ENCODE data around the gene FAM228B.
"Not testable (repeated sequence)": the region's sequence is repeated elsewhere in the genome, so short reads cannot be mapped to it uniquely, and the experiment has no call there.

The FAM228B gene

GRCh38 chr2:24104110-24104650, 19.1 kb upstream of the FAM228B start:
- DNase-seq: no peak

GRCh38 chr2:24104906-24105305, 18.4 kb upstream of the FAM228B start:
- no peak for DNase-seq

- DNase-seq: no peak
Observed at GRCh38 chr2:24105816-24106215, 17.5 kb upstream of the FAM228B start.

GRCh38 chr2:24106786-24107185, 16.5 kb upstream of the FAM228B start:
- DNase-seq: no peak

GRCh38 chr2:24107336-24107735, 15.9 kb upstream of the FAM228B start:
- no peak for DNase-seq

- not testable (repeated sequence) for DNase-seq
Observed at GRCh38 chr2:24109431-24109830, 13.8 kb upstream of the FAM228B start.

GRCh38 chr2:24110660-24111303, 12.5 kb upstream of the FAM228B start:
- DNase-seq: no peak

GRCh38 chr2:24111407-24111901, 11.8 kb upstream of the FAM228B start:
- no peak for DNase-seq

GRCh38 chr2:24115057-24115456, 8.2 kb upstream of the FAM228B start:
- no peak for DNase-seq

GRCh38 chr2:24117902-24118301, 5.4 kb upstream of the FAM228B start:
- DNase-seq: no peak

- DNase-seq: no peak
Observed at GRCh38 chr2:24121066-24121465, 2.2 kb upstream of the FAM228B start.

GRCh38 chr2:24121469-24121868, 1.8 kb upstream of the FAM228B start:
- DNase-seq: no peak

GRCh38 chr2:24122366-24123194, 689 bp upstream of the FAM228B start:
- no peak for DNase-seq

GRCh38 chr2:24123922-24124580, 782 bp downstream of the FAM228B start:
- no peak for DNase-seq

- no peak for DNase-seq
Observed at GRCh38 chr2:24125956-24126355, 2.7 kb downstream of the FAM228B start.

- no peak for DNase-seq
Observed at GRCh38 chr2:24132543-24132942, 9.3 kb downstream of the FAM228B start.

- not testable (repeated sequence) for DNase-seq
Observed at GRCh38 chr2:24140305-24140704, 17.0 kb downstream of the FAM228B start.

GRCh38 chr2:24147364-24147763, 24.1 kb downstream of the FAM228B start:
- DNase-seq: no peak

GRCh38 chr2:24152413-24153197, 29.3 kb downstream of the FAM228B start:
- no peak for DNase-seq

- no peak for DNase-seq
Observed at GRCh38 chr2:24153478-24153877, 30.2 kb downstream of the FAM228B start.

- no peak for DNase-seq
Observed at GRCh38 chr2:24158131-24158530, 34.9 kb downstream of the FAM228B start.

- DNase-seq: no peak
Observed at GRCh38 chr2:24159708-24160107, 36.4 kb downstream of the FAM228B start.

- no peak for DNase-seq
Observed at GRCh38 chr2:24160761-24161160, 37.5 kb downstream of the FAM228B start.
